ENCODE data around the gene HLF. TPM values are rescaled to one million over a fixed set of nuclear protein-coding genes. Genes with fewer than 3 reads are reported as not detected.
"Not testable (repeated sequence)": the region's sequence is repeated elsewhere in the genome, so short reads cannot be mapped to it uniquely, and the experiment has no call there.

Gene HLF
- total RNA-seq, 2 experiments from 2014 or later, result 2.5 to 2.6 TPM

DNA sequence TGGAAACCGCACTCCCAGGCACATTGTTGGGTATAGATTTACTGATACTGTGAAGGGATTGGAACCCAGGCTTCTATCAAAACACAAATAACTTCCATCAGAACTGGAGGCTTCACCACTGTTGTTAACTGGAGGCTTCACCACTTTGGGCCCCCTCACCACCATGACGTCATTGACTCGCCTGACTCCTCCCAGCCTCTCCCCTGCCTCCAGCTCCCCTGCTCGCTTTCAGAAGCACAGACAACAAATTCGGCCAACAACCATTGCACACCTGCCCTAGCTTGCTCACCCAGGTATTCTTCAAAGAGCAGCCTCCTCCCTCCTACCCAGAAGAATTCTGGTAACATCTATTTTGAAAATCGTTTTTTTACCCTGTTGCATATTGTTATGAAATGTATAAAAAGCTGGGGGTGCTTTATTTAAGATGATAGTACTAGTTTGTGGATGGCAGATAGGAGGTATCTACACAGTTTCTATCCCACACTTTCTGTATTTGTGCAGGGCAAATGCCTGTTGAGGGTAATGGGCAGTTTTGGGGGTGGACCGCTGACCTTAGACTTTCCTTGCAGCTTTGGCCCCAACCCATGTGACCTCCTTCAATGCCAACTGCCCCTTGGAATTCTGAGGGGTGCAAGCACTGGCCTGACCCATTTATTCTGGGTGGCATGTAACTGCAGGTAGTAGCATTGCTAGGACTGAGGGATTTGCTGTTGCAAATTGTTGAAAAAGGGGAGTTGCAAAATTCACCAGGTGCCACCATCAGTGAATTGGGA is 54.1 kb downstream of the HLF start:
- peaks cover 18% of the 10 kb centered on the region for H3K4me1 Mint-ChIP-seq
- H3K9me3 Mint-ChIP-seq (ENCODE audit: low read depth), result no peaks in the 10 kb centered on the region
- peaks cover 6% of the 10 kb centered on the region for H3K36me3 Mint-ChIP-seq
- H3K27me3 Mint-ChIP-seq, result no peaks in the 10 kb centered on the region
- CTCF ChIA-PET, result interaction anchor here (2.2 kb wide), 1 partner anchor 29 kb away, joined by 9 read pairs; no protein-coding TSS in a partner anchor
- DNase-seq (no peak), ATAC-seq (no peak)
- H3K4me3 Mint-ChIP-seq, result no peak overlapping the region
- H3K27ac Mint-ChIP-seq, result no peak overlapping the region

DNA sequence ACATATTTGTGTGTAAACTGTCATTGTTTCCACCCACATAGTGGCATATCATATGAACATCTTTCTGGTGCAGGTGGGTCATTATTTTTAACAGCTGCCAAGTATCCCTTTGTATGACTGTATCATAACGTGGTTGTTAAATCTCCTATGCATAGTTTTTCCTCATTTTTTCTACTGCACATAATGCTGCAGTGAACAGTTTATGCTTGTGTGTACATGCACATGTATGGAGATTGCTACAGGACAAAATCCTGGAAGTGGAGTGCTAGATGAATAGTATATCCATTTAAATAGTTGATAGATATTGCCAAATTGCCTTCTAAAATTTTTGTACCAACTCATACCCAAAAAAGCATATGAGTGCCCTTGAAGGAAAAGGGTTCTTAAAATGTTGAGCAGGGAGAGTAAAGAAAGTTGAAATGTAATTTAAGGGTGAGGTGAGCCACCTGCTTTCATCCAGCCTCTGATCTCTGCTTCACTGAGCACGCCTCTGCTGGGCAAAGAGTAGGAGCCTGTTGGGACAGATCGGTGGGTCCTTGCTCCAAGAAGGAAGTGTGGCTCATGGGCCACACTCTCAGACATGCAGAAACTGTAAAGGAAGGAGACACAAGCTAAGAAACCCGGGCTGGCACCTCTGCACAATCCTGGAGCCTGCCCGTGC is 55.3 kb downstream of the HLF start:
- H3K4me1 Mint-ChIP-seq, result peaks cover 9% of the 10 kb centered on the region
- H3K4me3 Mint-ChIP-seq, result no peak overlapping the region
- no peak for ATAC-seq
- no peaks in the 10 kb centered on the region for H3K9me3 Mint-ChIP-seq (ENCODE audit: low read depth)
- CTCF ChIA-PET, result no interaction called here
- H3K36me3 Mint-ChIP-seq, result peaks cover 6% of the 10 kb centered on the region
- H3K27ac Mint-ChIP-seq, result no peak overlapping the region
- no peaks in the 10 kb centered on the region for H3K27me3 Mint-ChIP-seq
- no peak for DNase-seq

GRCh38 chr17:55320594-55321426 is 56.0 kb downstream of the HLF start:
- DNase-seq (no peak), ATAC-seq (no peak)
- H3K9me3 Mint-ChIP-seq (ENCODE audit: low read depth), result no peaks in the 10 kb centered on the region
- no peak overlapping the region for H3K27ac Mint-ChIP-seq
- peaks cover 1% of the 10 kb centered on the region for H3K4me1 Mint-ChIP-seq
- no peaks in the 10 kb centered on the region for H3K27me3 Mint-ChIP-seq
- no peak overlapping the region for H3K4me3 Mint-ChIP-seq
- CTCF ChIA-PET, result no interaction called here
- H3K36me3 Mint-ChIP-seq, result peaks cover 6% of the 10 kb centered on the region

DNA sequence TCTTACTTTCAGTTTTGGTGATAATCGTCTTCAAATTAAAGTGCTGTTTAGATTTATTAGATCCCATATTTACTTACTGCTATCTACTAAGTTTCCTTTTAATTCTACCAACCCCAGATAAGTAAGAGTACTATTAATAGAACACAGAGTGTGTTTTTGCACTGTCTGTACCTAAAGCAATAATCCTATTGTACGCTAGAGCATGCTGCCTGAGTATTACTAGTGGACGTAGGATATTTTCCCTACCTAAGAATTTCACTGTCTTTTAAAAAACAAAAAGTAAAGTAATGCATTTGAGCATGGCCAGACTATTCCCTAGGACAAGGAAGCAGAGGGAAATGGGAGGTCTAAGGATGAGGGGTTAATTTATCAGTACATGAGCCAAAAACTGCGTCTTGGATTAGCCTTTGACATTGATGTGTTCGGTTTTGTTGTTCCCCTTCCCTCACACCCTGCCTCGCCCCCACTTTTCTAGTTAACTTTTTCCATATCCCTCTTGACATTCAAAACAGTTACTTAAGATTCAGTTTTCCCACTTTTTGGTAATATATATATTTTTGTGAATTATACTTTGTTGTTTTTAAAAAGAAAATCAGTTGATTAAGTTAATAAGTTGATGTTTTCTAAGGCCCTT is 56.8 kb downstream of the HLF start:
- no peak overlapping the region for H3K27ac Mint-ChIP-seq
- H3K4me3 Mint-ChIP-seq, result no peak overlapping the region
- peaks cover 3% of the 10 kb centered on the region for H3K36me3 Mint-ChIP-seq
- H3K27me3 Mint-ChIP-seq, result no peaks in the 10 kb centered on the region
- DNase-seq, result no peak
- no peaks in the 10 kb centered on the region for H3K9me3 Mint-ChIP-seq (ENCODE audit: low read depth)
- ATAC-seq, result no peak
- CTCF ChIA-PET, result no interaction called here
- H3K4me1 Mint-ChIP-seq, result no peaks in the 10 kb centered on the region

- ATAC-seq (no peak), DNase-seq (no peak)
- Mint-ChIP-seq H3K4me3 (no peak overlapping the region), H3K4me1 (no peaks in the 10 kb centered on the region), H3K27ac (no peak overlapping the region), H3K9me3 (ENCODE audit: low read depth) (no peaks in the 10 kb centered on the region), H3K27me3 (peaks cover 2% of the 10 kb centered on the region), H3K36me3 (peaks cover 2% of the 10 kb centered on the region)
- CTCF ChIA-PET, result no interaction called here
These were observed 57.8 kb downstream of the HLF start for GRCh38 chr17:55322453-55322985.

- ATAC-seq (no peak), DNase-seq (no peak)
- Mint-ChIP-seq H3K9me3 (ENCODE audit: low read depth) (no peaks in the 10 kb centered on the region), H3K4me1 (no peaks in the 10 kb centered on the region), H3K36me3 (peaks cover 2% of the 10 kb centered on the region), H3K27ac (no peak overlapping the region), H3K4me3 (no peak overlapping the region), H3K27me3 (peaks cover 2% of the 10 kb centered on the region)
- CTCF ChIA-PET, result interaction anchor here (1.5 kb wide), 1 partner anchor 24 kb away, joined by 4 read pairs; no protein-coding TSS in a partner anchor
These were observed 58.9 kb downstream of the HLF start for GRCh38 chr17:55323518-55324295.

GRCh38 chr17:55324296-55324978 is 59.7 kb downstream of the HLF start:
- no peak overlapping the region for H3K4me3 Mint-ChIP-seq
- H3K4me1 Mint-ChIP-seq, result no peaks in the 10 kb centered on the region
- CTCF ChIA-PET, result interaction anchor here (1.5 kb wide), 1 partner anchor 24 kb away, joined by 4 read pairs; no protein-coding TSS in a partner anchor
- no peaks in the 10 kb centered on the region for H3K36me3 Mint-ChIP-seq
- ATAC-seq (peak; percentile 23), DNase-seq (no peak)
- H3K27ac Mint-ChIP-seq, result no peak overlapping the region
- no peaks in the 10 kb centered on the region for H3K9me3 Mint-ChIP-seq (ENCODE audit: low read depth)
- H3K27me3 Mint-ChIP-seq, result peaks cover 6% of the 10 kb centered on the region

- Mint-ChIP-seq H3K36me3 (no peaks in the 10 kb centered on the region), H3K4me1 (no peaks in the 10 kb centered on the region), H3K9me3 (ENCODE audit: low read depth) (no peaks in the 10 kb centered on the region), H3K27me3 (peaks cover 6% of the 10 kb centered on the region), H3K27ac (no peak overlapping the region), H3K4me3 (no peak overlapping the region)
- CTCF ChIA-PET, result interaction anchor here (2.5 kb wide), 1 partner anchor 22 kb away, joined by 12 read pairs; no protein-coding TSS in a partner anchor
- DNase-seq, result no peak
- ATAC-seq, result no peak
These were observed 60.6 kb downstream of the HLF start for GRCh38 chr17:55325406-55325805.

GRCh38 chr17:55326030-55326429 is 61.3 kb downstream of the HLF start:
- CTCF ChIA-PET, result interaction anchor here (1.1 to 2.5 kb wide), 2 partner anchors 22 to 31 kb away, joined by 3 to 12 read pairs; no protein-coding TSS in a partner anchor

DNA sequence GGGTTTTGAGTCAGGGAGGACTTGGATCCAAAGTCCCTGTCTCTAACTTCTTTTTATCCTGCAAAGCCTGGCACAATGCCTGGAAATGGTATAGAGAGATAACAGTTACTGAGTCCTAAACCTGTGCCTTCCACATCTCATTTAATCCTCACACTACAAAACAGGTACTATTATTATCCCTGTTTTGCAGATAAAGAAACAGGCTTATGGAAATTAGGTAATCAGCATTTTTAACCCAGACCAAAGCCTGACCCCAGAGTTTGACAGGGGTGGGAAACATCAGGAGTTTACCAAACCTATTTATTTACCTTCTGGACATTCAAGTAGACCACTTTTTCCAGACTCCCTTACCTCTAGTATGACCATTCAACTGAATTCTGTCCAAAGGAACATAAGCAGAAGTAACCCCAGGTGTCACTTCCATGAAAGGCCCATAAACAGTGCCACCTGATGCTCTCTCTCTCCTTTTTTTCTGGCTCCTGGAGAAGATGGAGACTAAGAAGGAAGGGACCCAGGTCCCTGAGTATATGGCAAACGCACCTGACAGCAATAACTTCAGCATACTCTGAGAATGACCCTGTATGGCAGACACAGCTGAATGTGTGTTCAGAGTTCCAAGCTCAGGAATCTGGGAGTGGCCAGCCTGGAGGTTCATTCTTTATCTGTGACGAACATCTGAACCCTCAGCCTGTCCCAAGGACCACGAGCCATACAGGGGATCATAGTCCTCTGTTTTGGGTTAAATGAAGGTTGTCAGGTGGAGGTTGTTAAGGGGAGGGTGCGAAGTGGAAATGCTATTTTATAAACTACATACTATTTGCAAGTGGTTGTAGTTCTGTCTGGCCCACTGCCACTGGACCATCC is 62.7 kb downstream of the HLF start:
- peaks cover 11% of the 10 kb centered on the region for H3K27me3 Mint-ChIP-seq
- peaks cover 1% of the 10 kb centered on the region for H3K36me3 Mint-ChIP-seq
- no peak overlapping the region for H3K27ac Mint-ChIP-seq
- peaks cover 4% of the 10 kb centered on the region for H3K4me1 Mint-ChIP-seq
- ATAC-seq (no peak), DNase-seq (no peak)
- H3K9me3 Mint-ChIP-seq (ENCODE audit: low read depth), result no peaks in the 10 kb centered on the region
- CTCF ChIA-PET, result interaction anchor here (2.5 kb wide), 1 partner anchor 20 kb away, joined by 12 read pairs; no protein-coding TSS in a partner anchor
- no peak overlapping the region for H3K4me3 Mint-ChIP-seq

More at GRCh38 chr17:55326030-55326429, 61.3 kb downstream of the HLF start:
- Mint-ChIP-seq H3K4me1 (no peaks in the 10 kb centered on the region), H3K36me3 (no peaks in the 10 kb centered on the region), H3K27ac (no peak overlapping the region), H3K9me3 (ENCODE audit: low read depth) (no peaks in the 10 kb centered on the region), H3K4me3 (no peak overlapping the region), H3K27me3 (peaks cover 6% of the 10 kb centered on the region)
- ATAC-seq (no peak), DNase-seq (no peak)

DNA sequence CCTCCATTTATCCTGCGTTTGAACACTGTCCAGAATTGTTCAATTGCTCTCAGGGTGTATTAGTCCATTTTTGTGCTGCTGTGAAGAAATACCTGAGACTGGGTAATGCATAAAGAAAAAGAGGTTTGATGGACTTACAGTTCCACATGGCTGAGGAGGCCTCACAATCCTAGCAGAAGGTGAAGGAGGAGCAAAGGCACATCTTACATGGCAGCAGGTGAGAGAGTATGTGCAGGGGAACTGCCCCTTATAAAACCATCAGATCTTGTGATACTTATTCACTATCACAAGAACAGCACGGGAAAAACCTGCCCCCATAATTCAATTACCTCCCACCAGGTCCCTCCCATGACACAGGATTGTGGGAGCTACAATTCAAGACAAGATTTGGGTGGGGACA is 63.8 kb downstream of the HLF start:
- H3K36me3 Mint-ChIP-seq; ATAC-seq; H3K4me1 Mint-ChIP-seq; DNase-seq; H3K4me3 Mint-ChIP-seq; H3K27ac Mint-ChIP-seq; H3K9me3 Mint-ChIP-seq (ENCODE audit: low read depth); CTCF ChIA-PET: not testable (repeated sequence)
- H3K27me3 Mint-ChIP-seq, result peaks cover 11% of the 10 kb centered on the region
